A549 (cell line): ENCODE data around the gene MEGF6. TPM values are rescaled to one million over a fixed set of nuclear protein-coding genes. Genes with fewer than 3 reads are reported as not detected.

Experiments
- ATAC-seq, 2 experiments: fragments of 200-7000 bp in 1 of 2; fragments of >200 bp in 1 of 2; cut with Nextera tagmentation in 1 of 2; cut with Tn5 transposase in 1 of 2; 3 replicates each; pipeline versions ENCODE4 v1.8.0 to v1.9.1; 2018 to 2020; ENCODE audit warnings: mild to moderate bottlenecking in 1 of 2, moderate library complexity in 1 of 2
- CTCF ChIA-PET: fragments of 300-600 bp; sonication (Branson Sonifier 250); formaldehyde crosslinking; extraction: SDS; loops from one replicate; lab custom pipeline; 2021; ENCODE audit warnings: antibody characterized with exemption, inconsistent platforms; lab: Yijun Ruan, JAX
- POLR2A ChIA-PET: fragments of 350-600 bp; formaldehyde crosslinking; extraction: SDS; loops from one replicate; lab custom pipeline; 2021; ENCODE audit warnings: antibody characterized with exemption, inconsistent platforms; lab: Yijun Ruan, JAX
- DNase-seq, 2 experiments: peaks; one replicate each; pipeline versions ENCODE4 v3.0.0 to v3.0.0-alpha.2; 2011 to 2016; ENCODE audit warnings: low read depth in 1 of 2, low spot score in 1 of 2
- FAIRE-seq: peaks from 2 replicates; lab custom pipeline; 2011; peaks lifted over from hg19 to GRCh38; lab: Jason Lieb, UNC
- H3K27ac ChIP-seq, 2 experiments: fragments of >200 bp; sonication (Bioruptor Twin); formaldehyde crosslinking; 3 replicates each; pipeline ENCODE4 v1.5.1; 2016 to 2017
- H3K4me1 ChIP-seq: fragments of >200 bp; sonication (Bioruptor Twin); formaldehyde crosslinking; 3 replicates; pipeline ENCODE4 v1.6.1; 2016
- H3K4me2 ChIP-seq: fragments of >200 bp; sonication (Bioruptor Twin); formaldehyde crosslinking; 3 replicates; pipeline ENCODE4 v1.6.1; 2016
- H3K4me3 ChIP-seq: fragments of >200 bp; sonication (Bioruptor Twin); formaldehyde crosslinking; 3 replicates; pipeline ENCODE4 v1.5.1; 2016
- H3K9me3 ChIP-seq: fragments of >200 bp; sonication (Bioruptor Twin); formaldehyde crosslinking; 3 replicates; pipeline ENCODE4 v1.6.1; 2016
- BHLHE40 ChIP-seq: IDR thresholded peaks from 2 replicates; pipeline ENCODE4 v1.6.1; 2012; ENCODE audit warnings: low read depth, low read length, inconsistent platforms
- CBX8 ChIP-seq: fragments of 200-600 bp; sonication (generic); IDR thresholded peaks from 2 replicates; pipeline ENCODE4 v1.6.1; 2016
- CEBPB ChIP-seq, 2 experiments: fragments of >200 bp in 1 of 2; sonication (Bioruptor Twin) in 1 of 2; formaldehyde crosslinking in 1 of 2; IDR thresholded peaks; 2 replicates each; pipeline ENCODE4 v1.6.1; 2012 to 2016
- CHD2 ChIP-seq: fragments of 150-350 bp; IDR thresholded peaks from 2 replicates; pipeline ENCODE4 v1.6.1; 2014; ENCODE audit warnings: low read length; ENCODE audit not compliant: partially characterized antibody
- CHD4 ChIP-seq: fragments of 200-600 bp; sonication (generic); IDR thresholded peaks from 2 replicates; pipeline ENCODE4 v1.6.1; 2016; ENCODE audit warnings: antibody characterized with exemption, mild to moderate bottlenecking, borderline replicate concordance
- EHF ChIP-seq: fragments of 250-450 bp; sonication (Bioruptor Pico); IDR thresholded peaks from 2 replicates; pipeline ENCODE4 v1.5.0; 2020; ENCODE audit warnings: mild to moderate bottlenecking
- FOSB ChIP-seq: fragments of 250-450 bp; sonication (Bioruptor Pico); IDR thresholded peaks from 2 replicates; pipeline ENCODE4 v1.5.0; 2020; ENCODE audit warnings: mild to moderate bottlenecking, moderate library complexity
- FOSL2 ChIP-seq, 2 experiments: fragments of 450-650 bp in 1 of 2; fragments of >200 bp in 1 of 2; sonication (Bioruptor Twin) in 1 of 2; formaldehyde crosslinking; IDR thresholded peaks; 2 replicates each; pipeline versions ENCODE4 v1.5.0 to v1.6.1; 2016 to 2020; ENCODE audit warnings: mild to moderate bottlenecking in 1 of 2, moderate library complexity in 1 of 2
- FOXS1 ChIP-seq: fragments of 250-450 bp; sonication (Bioruptor Pico); IDR thresholded peaks from 2 replicates; pipeline ENCODE4 v1.5.0; 2020; ENCODE audit warnings: mild to moderate bottlenecking, moderate library complexity
- JUN ChIP-seq, 2 experiments: fragments of >200 bp; sonication (Bioruptor Twin); formaldehyde crosslinking; IDR thresholded peaks; 2 replicates in 1 of 2; 3 replicates in 1 of 2; pipeline ENCODE4 v1.6.1; 2016 to 2017
- KDM5A ChIP-seq: fragments of 200-600 bp; sonication (generic); IDR thresholded peaks from 2 replicates; pipeline ENCODE4 v1.6.1; 2016; ENCODE audit warnings: antibody characterized with exemption, mild to moderate bottlenecking
- POLR2AphosphoS2 ChIP-seq: conservative IDR thresholded peaks from 2 replicates; pipeline ENCODE4 v1.6.1; 2012; ENCODE audit warnings: low read length, improper control_type of control experiment, inconsistent platforms
- RARB ChIP-seq: fragments of 250-450 bp; sonication (Bioruptor Pico); IDR thresholded peaks from 2 replicates; pipeline ENCODE4 v1.8.0; 2021; ENCODE audit warnings: mild to moderate bottlenecking, moderate library complexity
- RCOR1 ChIP-seq: fragments of 150-350 bp; IDR thresholded peaks from 2 replicates; pipeline ENCODE4 v1.6.1; 2014; ENCODE audit warnings: antibody characterized with exemption, low read length, low read depth
- RNF2 ChIP-seq: fragments of 200-600 bp; sonication (generic); IDR thresholded peaks from 2 replicates; pipeline ENCODE4 v1.6.1; 2016; ENCODE audit warnings: low read depth, mild to moderate bottlenecking, antibody characterized with exemption, moderate library complexity, borderline replicate concordance
- SMC3 ChIP-seq: fragments of >200 bp; sonication (Bioruptor Twin); formaldehyde crosslinking; IDR thresholded peaks from 3 replicates; pipeline ENCODE4 v1.6.1; 2018; ENCODE audit warnings: inconsistent platforms
- ZC3H11A ChIP-seq: fragments of 450-650 bp; IDR thresholded peaks from 2 replicates; pipeline ENCODE4 v1.6.1; 2014; ENCODE audit warnings: antibody characterized with exemption, mild to moderate bottlenecking
- WGBS: methylation state at CpG from one replicate; pipeline ENCODE4 v1.1.6; 2017; ENCODE audit errors: missing lambda C conversion rate; 5-methylcytosine and 5-hydroxymethylcytosine counted together
- polyA plus RNA-seq, 4 experiments: library from polyadenylated mRNA; depleted of rRNA in 3 of 4; stranded (reverse); fragments of >200 nt; fragmentation: RNase III in 1 of 4; extraction: RNeasy Plus Mini Kit Qiagen cat#74134 plus additional on column Dnase treatment in 1 of 4; gene quantifications; 2 replicates in 3 of 4; 3 replicates in 1 of 4; pipeline ENCODE4 v1.2.3, GENCODE V29; 2011 to 2017
- TF ChIP-seq, protein P1 (sequence below): fragments of 200-600 bp; sonication (generic); IDR thresholded peaks from 2 replicates; pipeline ENCODE4 v1.6.1; 2016; ENCODE audit warnings: antibody characterized with exemption, mild to moderate bottlenecking, moderate library complexity
- TF ChIP-seq, protein P2 (sequence below): fragments of >200 bp; sonication (Bioruptor Twin); formaldehyde crosslinking; IDR thresholded peaks from 2 replicates; pipeline ENCODE4 v1.6.1; 2016
- TF ChIP-seq, protein P3 (sequence below): fragments of >200 bp; sonication (Bioruptor Twin); formaldehyde crosslinking; IDR thresholded peaks from 3 replicates; pipeline ENCODE4 v1.6.1; 2016

Gene MEGF6
- polyA plus RNA-seq, 2 of the 4 experiments (the other 2 are of a cell fraction): 0.66 to 13.7 TPM

DNA sequence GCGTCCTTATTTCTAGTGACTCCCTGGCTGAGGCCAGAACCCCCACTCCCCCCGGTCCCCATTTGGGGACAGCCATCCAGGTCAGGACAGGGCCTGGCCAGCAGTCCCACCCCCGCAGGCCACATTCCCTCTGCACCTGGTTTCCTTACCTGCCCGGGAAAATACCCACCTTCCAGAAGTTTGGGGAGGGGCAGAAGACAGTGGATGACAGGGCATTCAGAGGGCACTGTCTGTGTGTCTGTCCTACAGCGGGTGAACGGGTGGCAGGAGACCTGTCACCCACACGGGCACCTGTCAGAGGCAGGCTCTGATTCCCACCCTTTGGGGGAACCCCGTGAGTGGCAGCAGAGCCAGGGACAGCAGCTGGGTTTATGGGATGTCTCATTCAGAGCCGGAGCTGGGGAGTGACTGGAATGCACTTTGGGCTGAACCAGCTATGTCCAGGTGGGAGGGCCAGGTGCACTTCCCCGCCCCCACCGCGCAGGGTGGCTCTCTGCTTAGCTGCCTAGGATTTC is 154.8 kb downstream of the MEGF6 start:
- Histone ChIP-seq H3K4me1 (peaks cover 12% of the 10 kb centered on the region; the same call in 1 of the 3 replicates), H3K9me3 (no peaks in the 10 kb centered on the region), H3K27ac (no peak overlapping the region), H3K4me2 (no peak overlapping the region), H3K4me3 (no peak overlapping the region)
- no peak for ATAC-seq
- CTCF ChIA-PET: interaction anchor here (1.1 kb wide), 1 partner anchor 16 kb away, joined by 6 read pairs; no protein-coding TSS in a partner anchor
- POLR2A ChIA-PET: interaction anchor here (1.2 kb wide), 1 partner anchor 15 kb away, joined by 3 read pairs; no protein-coding TSS in a partner anchor
- FAIRE-seq: no peak
- TF ChIP-seq RCOR1: no peak
- TF ChIP-seq, all 56 proteins: peak for 0
- no peak for DNase-seq
- WGBS: 89% methylated on average over 9 of the region's 12 CpGs

DNA sequence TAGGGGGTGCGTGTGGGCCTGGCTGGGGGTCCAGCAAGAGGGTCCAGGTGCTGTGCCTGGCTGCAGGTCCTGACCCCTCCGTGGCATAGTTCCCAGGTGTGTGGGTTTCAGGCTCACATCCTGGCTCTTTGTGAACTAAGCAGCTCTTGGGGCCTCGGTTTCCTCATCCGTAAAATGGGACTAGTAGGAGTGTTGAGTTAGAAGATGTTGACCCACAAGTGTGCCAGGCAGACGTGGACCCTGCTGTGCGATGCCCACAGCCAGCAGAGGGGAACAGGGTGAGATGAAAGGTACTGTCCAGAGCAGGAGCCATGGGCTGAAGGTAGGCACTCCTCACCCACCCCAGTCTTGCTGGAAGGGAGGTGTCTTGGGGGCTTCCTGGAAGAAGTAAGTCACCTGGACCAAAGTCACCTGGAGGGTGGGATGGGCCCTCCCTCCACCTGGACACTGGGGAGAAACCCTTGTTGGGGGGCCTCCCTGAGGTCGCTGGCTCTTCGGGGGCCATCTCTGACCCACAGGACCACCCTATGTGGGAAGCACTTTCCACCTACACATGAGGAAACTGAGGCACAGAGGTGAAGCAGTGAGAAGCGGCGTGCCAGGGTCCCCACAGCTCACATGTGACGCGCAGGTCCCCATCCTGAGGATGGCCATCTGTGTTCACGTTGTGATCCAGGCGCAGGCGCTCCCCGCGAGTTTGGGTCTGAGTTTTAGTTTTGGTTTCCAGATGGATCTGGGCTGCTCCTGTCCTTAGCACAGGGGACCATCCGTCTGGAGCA is 155.4 kb downstream of the MEGF6 start:
- H3K9me3 ChIP-seq: no peaks in the 10 kb centered on the region
- H3K4me3 ChIP-seq: no peak overlapping the region
- no peak for TF ChIP-seq RNF2
- TF ChIP-seq ZC3H11A: no peak
- TF ChIP-seq FOSB (CRISPR knock-in tag): no peak
- TF ChIP-seq EHF: no peak
- TF ChIP-seq FOSL2 (IDR thresholded peaks at IDR 0.05): no peak
- no peak for TF ChIP-seq FOSL2 (CRISPR knock-in tag; IDR thresholded peaks at IDR 0.05)
- TF ChIP-seq, protein P1, sequence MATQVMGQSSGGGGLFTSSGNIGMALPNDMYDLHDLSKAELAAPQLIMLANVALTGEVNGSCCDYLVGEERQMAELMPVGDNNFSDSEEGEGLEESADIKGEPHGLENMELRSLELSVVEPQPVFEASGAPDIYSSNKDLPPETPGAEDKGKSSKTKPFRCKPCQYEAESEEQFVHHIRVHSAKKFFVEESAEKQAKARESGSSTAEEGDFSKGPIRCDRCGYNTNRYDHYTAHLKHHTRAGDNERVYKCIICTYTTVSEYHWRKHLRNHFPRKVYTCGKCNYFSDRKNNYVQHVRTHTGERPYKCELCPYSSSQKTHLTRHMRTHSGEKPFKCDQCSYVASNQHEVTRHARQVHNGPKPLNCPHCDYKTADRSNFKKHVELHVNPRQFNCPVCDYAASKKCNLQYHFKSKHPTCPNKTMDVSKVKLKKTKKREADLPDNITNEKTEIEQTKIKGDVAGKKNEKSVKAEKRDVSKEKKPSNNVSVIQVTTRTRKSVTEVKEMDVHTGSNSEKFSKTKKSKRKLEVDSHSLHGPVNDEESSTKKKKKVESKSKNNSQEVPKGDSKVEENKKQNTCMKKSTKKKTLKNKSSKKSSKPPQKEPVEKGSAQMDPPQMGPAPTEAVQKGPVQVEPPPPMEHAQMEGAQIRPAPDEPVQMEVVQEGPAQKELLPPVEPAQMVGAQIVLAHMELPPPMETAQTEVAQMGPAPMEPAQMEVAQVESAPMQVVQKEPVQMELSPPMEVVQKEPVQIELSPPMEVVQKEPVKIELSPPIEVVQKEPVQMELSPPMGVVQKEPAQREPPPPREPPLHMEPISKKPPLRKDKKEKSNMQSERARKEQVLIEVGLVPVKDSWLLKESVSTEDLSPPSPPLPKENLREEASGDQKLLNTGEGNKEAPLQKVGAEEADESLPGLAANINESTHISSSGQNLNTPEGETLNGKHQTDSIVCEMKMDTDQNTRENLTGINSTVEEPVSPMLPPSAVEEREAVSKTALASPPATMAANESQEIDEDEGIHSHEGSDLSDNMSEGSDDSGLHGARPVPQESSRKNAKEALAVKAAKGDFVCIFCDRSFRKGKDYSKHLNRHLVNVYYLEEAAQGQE: no peak
- TF ChIP-seq BHLHE40: no peak
- no peak for TF ChIP-seq FOXS1 (CRISPR knock-in tag)
- no peak for TF ChIP-seq SMC3
- TF ChIP-seq JUN (IDR thresholded peaks at IDR 0.05): no peak
- no peak for TF ChIP-seq POLR2AphosphoS2
- no peak for TF ChIP-seq CHD2
- TF ChIP-seq CEBPB (IDR thresholded peaks at IDR 0.05): no peak
- no peak for TF ChIP-seq KDM5A
- H3K27ac ChIP-seq: peak overlapping the region in 1 of 2 experiments; percentile 92; a peak in 3 of 6 replicates
- FAIRE-seq (no peak), ATAC-seq (no peak), DNase-seq (no peak)
- CTCF ChIA-PET: interaction anchor here (1.2 to 3.9 kb wide), 3 partner anchors 14 to 163 kb away, joined by 4 to 69 read pairs (median 4); no protein-coding TSS in a partner anchor
- POLR2A ChIA-PET: interaction anchor here (1.2 kb wide), 1 partner anchor 16 kb away, joined by 3 read pairs; no protein-coding TSS in a partner anchor
- no peak overlapping the region for H3K4me2 ChIP-seq
- WGBS: 95% methylated on average over 15 of the region's 18 CpGs
- peaks cover 12% of the 10 kb centered on the region; the same call in 1 of the 3 replicates for H3K4me1 ChIP-seq

DNA sequence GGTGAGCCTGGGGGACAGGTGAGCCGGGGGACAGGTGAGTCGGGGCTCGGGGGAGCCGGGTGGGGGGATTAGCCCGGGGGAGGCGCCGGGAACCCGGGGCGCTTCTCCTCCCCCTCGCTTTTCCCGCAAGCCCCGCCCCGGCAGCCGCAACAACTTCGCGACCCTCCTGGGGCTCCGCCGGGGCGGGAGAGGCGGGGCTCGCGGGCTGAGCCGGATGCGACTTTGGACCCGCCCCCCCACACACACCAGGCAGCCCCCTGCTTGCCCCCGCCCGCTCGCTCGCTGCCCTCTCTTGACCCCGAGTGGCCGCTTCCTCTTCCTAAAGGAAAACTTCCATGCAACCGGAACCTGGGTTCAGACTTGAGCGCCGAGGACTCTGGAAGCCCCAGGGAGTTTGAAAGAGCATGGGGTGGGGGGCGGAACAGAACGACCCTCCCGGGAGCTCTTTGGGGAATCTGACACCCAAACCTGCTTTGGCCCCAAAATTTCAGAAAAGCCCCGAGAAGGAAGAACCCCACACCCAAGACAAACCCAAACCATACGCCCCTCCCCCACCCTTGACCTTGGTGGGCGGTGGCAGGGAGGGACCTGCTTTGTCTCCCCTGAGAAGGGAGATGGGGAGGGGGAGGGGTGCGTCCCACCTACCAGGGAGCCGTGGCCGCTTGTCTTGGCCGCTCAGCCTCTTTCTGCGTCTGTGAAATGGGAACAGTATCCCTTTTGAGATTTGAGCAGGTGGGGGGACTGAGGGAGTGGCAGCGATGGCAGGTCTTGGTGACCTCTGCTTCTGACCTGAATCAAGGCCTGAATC is 156.3 kb downstream of the MEGF6 start:
- no peak for DNase-seq
- Histone ChIP-seq H3K4me3 (peak overlapping the region; percentile 58), H3K4me2 (peak overlapping the region; percentile 86)
- ATAC-seq: peak in 1 of 2 experiments; percentile 8; a peak in 2 of 6 replicates
- TF ChIP-seq, protein P2, sequence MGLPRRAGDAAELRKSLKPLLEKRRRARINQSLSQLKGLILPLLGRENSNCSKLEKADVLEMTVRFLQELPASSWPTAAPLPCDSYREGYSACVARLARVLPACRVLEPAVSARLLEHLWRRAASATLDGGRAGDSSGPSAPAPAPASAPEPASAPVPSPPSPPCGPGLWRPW: no peak
- no peak for TF ChIP-seq ZC3H11A
- no peak for TF ChIP-seq CHD4
- TF ChIP-seq, protein P3, sequence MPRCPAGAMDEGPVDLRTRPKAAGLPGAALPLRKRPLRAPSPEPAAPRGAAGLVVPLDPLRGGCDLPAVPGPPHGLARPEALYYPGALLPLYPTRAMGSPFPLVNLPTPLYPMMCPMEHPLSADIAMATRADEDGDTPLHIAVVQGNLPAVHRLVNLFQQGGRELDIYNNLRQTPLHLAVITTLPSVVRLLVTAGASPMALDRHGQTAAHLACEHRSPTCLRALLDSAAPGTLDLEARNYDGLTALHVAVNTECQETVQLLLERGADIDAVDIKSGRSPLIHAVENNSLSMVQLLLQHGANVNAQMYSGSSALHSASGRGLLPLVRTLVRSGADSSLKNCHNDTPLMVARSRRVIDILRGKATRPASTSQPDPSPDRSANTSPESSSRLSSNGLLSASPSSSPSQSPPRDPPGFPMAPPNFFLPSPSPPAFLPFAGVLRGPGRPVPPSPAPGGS: no peak
- TF ChIP-seq FOSL2 (IDR thresholded peaks at IDR 0.05): no peak
- no peak for TF ChIP-seq FOSL2 (CRISPR knock-in tag; IDR thresholded peaks at IDR 0.05)
- no peak for TF ChIP-seq POLR2AphosphoS2
- no peak for TF ChIP-seq CBX8
- TF ChIP-seq RARB (CRISPR knock-in tag): no peak
- no peak for TF ChIP-seq BHLHE40
- TF ChIP-seq, all 56 proteins: peak for 0
- ChIA-PET CTCF (interaction anchor here (0.5 to 3.9 kb wide), 4 partner anchors 13 to 164 kb away, joined by 3 to 69 read pairs (median 4); no protein-coding TSS in a partner anchor), POLR2A (no interaction called here)
- Histone ChIP-seq H3K27ac (peak overlapping the region; percentile 67 to 92), H3K4me1 (peaks cover 9% of the 10 kb centered on the region; the same call in 1 of the 3 replicates), H3K9me3 (no peaks in the 10 kb centered on the region)
- WGBS: 10% methylated on average over 2 of the region's 46 CpGs
- no peak for FAIRE-seq
